HepG2 (cell line): ENCODE measurements around the gene MDP1. TPM values are rescaled to one million over a fixed set of nuclear protein-coding genes. Genes with fewer than 3 reads are reported as not detected.

Experiments
- DR1 ChIP-seq: sonication (generic); formaldehyde crosslinking; IDR thresholded peaks from 2 replicates; pipeline ENCODE4 v1.8.0; 2021; ENCODE audit warnings: mild to moderate bottlenecking, missing genetic modification reagents, inconsistent platforms
- LCORL ChIP-seq, 2 experiments: fragments of 450-650 bp in 1 of 2; sonication (generic) in 1 of 2; formaldehyde crosslinking in 1 of 2; IDR thresholded peaks; 2 replicates each; pipeline versions ENCODE4 v1.5.0 to v1.6.1; 2017 to 2020; ENCODE audit warnings: antibody characterized with exemption in 1 of 2, missing genetic modification reagents in 1 of 2
- SNAPC4 ChIP-seq: sonication (generic); formaldehyde crosslinking; IDR thresholded peaks from 2 replicates; pipeline ENCODE4 v1.4.0; 2020; ENCODE audit warnings: mild to moderate bottlenecking, missing genetic modification reagents
- SP2 ChIP-seq: sonication (generic); formaldehyde crosslinking; IDR thresholded peaks from 2 replicates; pipeline ENCODE4 v1.5.1; 2020; ENCODE audit warnings: mild to moderate bottlenecking, missing genetic modification reagents
- UBTF ChIP-seq: sonication (generic); formaldehyde crosslinking; IDR thresholded peaks from 2 replicates; pipeline ENCODE4 v1.4.0; 2020; ENCODE audit warnings: mild to moderate bottlenecking, missing genetic modification reagents
- polyA plus RNA-seq, 8 experiments: library from polyadenylated mRNA; depleted of rRNA in 3 of 8; stranded (reverse) in 7 of 8; unstranded in 1 of 8; fragments of >200 nt; fragmentation: Illumina TruSeq in 4 of 8; extraction: Trizol in 4 of 8; gene quantifications; 2 replicates each; pipeline versions ENCODE4 v1.2.1 to v1.2.3, GENCODE V29; 2011 to 2016; ENCODE audit warnings: low read depth in 4 of 8, missing spikeins in 1 of 8, mixed read lengths in 1 of 8; ENCODE audit not compliant: insufficient read depth in 1 of 8
- total RNA-seq, 5 experiments: library from RNA; depleted of rRNA; stranded (reverse); fragments of >200 nt; fragmentation: Illumina TruSeq; extraction: Trizol; gene quantifications; 2 replicates each; pipeline ENCODE4 v1.2.3, GENCODE V29; 2016; ENCODE audit warnings: low read depth in 1 of 5
- TF ChIP-seq, protein P1 (sequence below), 2 experiments: fragments of 450-650 bp in 1 of 2; sonication (generic) in 1 of 2; formaldehyde crosslinking in 1 of 2; IDR thresholded peaks; 2 replicates each; pipeline versions ENCODE4 v1.6.1 to v1.8.0; 2016 to 2022; ENCODE audit warnings: antibody characterized with exemption in 1 of 2, mild to moderate bottlenecking in 1 of 2, missing genetic modification reagents in 1 of 2

MDP1 gene
- total and polyA plus RNA-seq, 2 of the 13 experiments (the other 11 are each of a cell fraction or from before 2014, with no cell fraction given), result 44.1 to 48.7 TPM

DNA sequence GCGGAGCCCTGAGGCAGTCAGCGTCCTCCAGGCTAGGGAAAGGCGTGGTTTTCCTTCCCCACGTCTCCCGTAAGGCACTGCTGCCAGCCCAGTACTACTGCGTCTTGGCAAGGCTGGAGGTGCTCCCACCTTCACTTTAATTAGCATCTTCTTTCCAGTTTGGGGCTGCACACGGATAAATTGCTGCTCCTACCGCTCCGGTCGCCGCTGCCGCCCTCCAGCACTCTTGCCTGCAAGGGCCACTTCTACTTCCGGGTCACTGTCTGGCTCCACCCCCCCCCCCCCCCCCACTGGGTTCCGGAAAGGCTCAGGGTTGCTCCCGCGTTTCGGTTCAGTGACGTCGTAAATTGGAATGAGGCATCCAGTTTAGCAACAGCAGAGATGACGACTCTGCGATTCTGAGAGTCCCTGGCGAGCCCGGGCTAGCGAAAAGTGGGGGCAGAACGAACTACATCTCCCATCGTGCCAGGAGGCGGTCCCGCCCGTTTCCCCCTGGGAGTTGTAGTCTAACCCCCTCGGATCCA lies 16.3 kb upstream of the MDP1 start, which contains the start of gene NEDD8 (continued):
- peak; percentile 98 for TF ChIP-seq SNAPC4 (CRISPR knock-in tag)
- TF ChIP-seq UBTF (CRISPR knock-in tag), result peak; percentile 79
- TF ChIP-seq, protein P1, sequence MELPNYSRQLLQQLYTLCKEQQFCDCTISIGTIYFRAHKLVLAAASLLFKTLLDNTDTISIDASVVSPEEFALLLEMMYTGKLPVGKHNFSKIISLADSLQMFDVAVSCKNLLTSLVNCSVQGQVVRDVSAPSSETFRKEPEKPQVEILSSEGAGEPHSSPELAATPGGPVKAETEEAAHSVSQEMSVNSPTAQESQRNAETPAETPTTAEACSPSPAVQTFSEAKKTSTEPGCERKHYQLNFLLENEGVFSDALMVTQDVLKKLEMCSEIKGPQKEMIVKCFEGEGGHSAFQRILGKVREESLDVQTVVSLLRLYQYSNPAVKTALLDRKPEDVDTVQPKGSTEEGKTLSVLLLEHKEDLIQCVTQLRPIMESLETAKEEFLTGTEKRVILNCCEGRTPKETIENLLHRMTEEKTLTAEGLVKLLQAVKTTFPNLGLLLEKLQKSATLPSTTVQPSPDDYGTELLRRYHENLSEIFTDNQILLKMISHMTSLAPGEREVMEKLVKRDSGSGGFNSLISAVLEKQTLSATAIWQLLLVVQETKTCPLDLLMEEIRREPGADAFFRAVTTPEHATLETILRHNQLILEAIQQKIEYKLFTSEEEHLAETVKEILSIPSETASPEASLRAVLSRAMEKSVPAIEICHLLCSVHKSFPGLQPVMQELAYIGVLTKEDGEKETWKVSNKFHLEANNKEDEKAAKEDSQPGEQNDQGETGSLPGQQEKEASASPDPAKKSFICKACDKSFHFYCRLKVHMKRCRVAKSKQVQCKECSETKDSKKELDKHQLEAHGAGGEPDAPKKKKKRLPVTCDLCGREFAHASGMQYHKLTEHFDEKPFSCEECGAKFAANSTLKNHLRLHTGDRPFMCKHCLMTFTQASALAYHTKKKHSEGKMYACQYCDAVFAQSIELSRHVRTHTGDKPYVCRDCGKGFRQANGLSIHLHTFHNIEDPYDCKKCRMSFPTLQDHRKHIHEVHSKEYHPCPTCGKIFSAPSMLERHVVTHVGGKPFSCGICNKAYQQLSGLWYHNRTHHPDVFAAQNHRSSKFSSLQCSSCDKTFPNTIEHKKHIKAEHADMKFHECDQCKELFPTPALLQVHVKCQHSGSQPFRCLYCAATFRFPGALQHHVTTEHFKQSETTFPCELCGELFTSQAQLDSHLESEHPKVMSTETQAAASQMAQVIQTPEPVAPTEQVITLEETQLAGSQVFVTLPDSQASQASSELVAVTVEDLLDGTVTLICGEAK (IDR thresholded peaks at IDR 0.05), result peak; percentile 50; the same call in 1 of the 2 replicates
- TF ChIP-seq, protein P1 (CRISPR knock-in tag; IDR thresholded peaks at IDR 0.05), result peak; percentile 89
- peak; percentile 72 for TF ChIP-seq SP2 (CRISPR knock-in tag)
- no peak; the same call in 1 of the 2 replicates for TF ChIP-seq DR1 (CRISPR knock-in tag)
- TF ChIP-seq LCORL (IDR thresholded peaks at IDR 0.05), result no peak
- no peak for TF ChIP-seq LCORL (CRISPR knock-in tag; IDR thresholded peaks at IDR 0.05)
